Right lobe of liver (tissue), 4 donors: ENCODE measurements around the gene BTBD3.

Experiments used
- CTCF ChIP-seq, 4 donors: fragments of 200-600 bp in 3 of 4; fragments of 450-650 bp in 1 of 4; IDR thresholded peaks; one replicate each; pipeline versions ENCODE4 v1.5.1 to v1.8.0; 2016 to 2022; ENCODE audit warnings: antibody characterized with exemption in 4 of 4, mild to moderate bottlenecking in 2 of 4
- POLR2A ChIP-seq: fragments of 450-650 bp; IDR thresholded peaks from one replicate; pipeline ENCODE4 v1.6.1; 2017; ENCODE audit warnings: antibody characterized with exemption, mild to moderate bottlenecking
- donor health status: DM: no; HTN: no; CAD: no.
- donor health status: DM: no; HTN: no; CAD: no.
- donor health status: DM: no; HTN: yes; CAD: no.

GRCh38 chr20:11957911-11958310 lies 40.2 kb downstream of the BTBD3 start:
- TF ChIP-seq CTCF (IDR thresholded peaks at IDR 0.05) = no peak
- TF ChIP-seq POLR2A = no peak
